ENCODE measurements around the gene MEGF9. TPM values are rescaled to one million over a fixed set of nuclear protein-coding genes. Genes with fewer than 3 reads are reported as not detected.
"Not testable (repeated sequence)": the region's sequence is repeated elsewhere in the genome, so short reads cannot be mapped to it uniquely, and the experiment has no call there.

Gene MEGF9
- total and polyA plus RNA-seq, 2 donors (not counting 3 experiments of a cell fraction or from before 2014, with no cell fraction given), result 4.0 to 13.0 TPM

DNA sequence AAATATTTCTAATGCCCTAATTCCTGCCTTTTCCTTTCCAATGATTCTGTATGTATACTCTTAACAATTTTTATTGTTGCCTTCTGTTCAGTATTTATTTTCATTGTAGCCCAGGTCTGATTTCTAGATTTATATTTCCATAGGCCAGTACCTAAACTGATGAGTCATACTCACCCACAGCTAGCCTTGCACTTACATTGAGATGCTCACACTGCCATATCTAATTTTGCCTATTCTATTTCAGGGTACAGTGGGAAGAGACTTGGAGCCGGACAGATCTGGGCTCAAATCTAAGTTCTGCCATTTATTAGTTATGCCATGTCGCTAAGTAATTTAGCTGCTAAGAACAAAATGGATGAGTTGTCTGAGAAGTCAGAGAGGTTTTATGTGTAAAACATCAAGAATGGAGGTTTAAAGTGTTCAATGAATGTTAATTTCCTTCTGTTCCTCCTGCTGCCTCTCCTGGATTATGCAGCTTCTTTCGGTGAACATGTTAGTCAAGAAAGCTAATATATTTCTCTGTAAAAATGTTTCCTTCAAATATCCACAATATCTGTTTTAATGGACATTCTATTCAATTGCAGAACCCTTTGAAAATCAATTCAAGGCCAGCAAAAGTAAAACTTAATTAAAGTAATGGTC is 72.0 kb downstream of the MEGF9 start:
- no peak for DNase-seq (ENCODE audit: low read depth, low spot score)
- Histone ChIP-seq H3K27ac (ENCODE audit: insufficient read depth, low read depth, low read length) (no peak overlapping the region), H3K9me3 (replicated peaks; ENCODE audit: control insufficient read depth, insufficient read depth, low read length) (no peaks in the 10 kb centered on the region), H4K20me1 (replicated peaks; ENCODE audit: control insufficient read depth, extremely low read depth, insufficient read depth, low read length) (no peaks in the 10 kb centered on the region), H3K27me3 (ENCODE audit: control insufficient read depth in 2 of 2, insufficient read depth in 2 of 2, low read length in 2 of 2) (no peaks in the 10 kb centered on the region), H3K79me2 (ENCODE audit: control insufficient read depth, insufficient read depth, low read length) (no peaks in the 10 kb centered on the region), H3K4me3 (replicated peaks in 1 of 3; ENCODE audit: insufficient read depth in 1 of 3, low read depth in 1 of 3, low read length in 3 of 3) (no peak overlapping the region), H3K36me3 (ENCODE audit: control insufficient read depth in 2 of 2, extremely low read depth in 1 of 2, insufficient read depth in 2 of 2, low read length in 2 of 2) (no peaks in the 10 kb centered on the region), H3K9me1 (replicated peaks; ENCODE audit: control insufficient read depth, extremely low read depth, insufficient read depth, low read length) (no peaks in the 10 kb centered on the region), H3K4me1 (ENCODE audit: control insufficient read depth, extremely low read depth, insufficient read depth, low read length) (no peaks in the 10 kb centered on the region), H2AFZ (ENCODE audit: low read depth, low read length) (no peak overlapping the region), H3K9ac (replicated peaks; ENCODE audit: extremely low read depth, insufficient read depth, low read length) (no peak overlapping the region), H3K4me2 (ENCODE audit: insufficient read depth, low read length) (no peak overlapping the region)
- TF ChIP-seq FOS (IDR thresholded peaks at IDR 0.05; ENCODE audit: borderline replicate concordance, insufficient read depth, low read length) (peak; percentile 6), MAX (IDR thresholded peaks at IDR 0.05; ENCODE audit: insufficient read depth, insufficient read length) (no peak)
- dilution Hi-C loops (cut with MboI; ENCODE audit: extremely low pct_ligation_motif_present, low sequenced_read_pairs) (no loop called here), intact Hi-C loops (cut with micrococcal nuclease) (no loop called here)
- no peak for FAIRE-seq
- ChIA-PET POLR2A (no interaction called here), CTCF (interaction anchor here (0.9 to 2.0 kb wide), 4 partner anchors 14 to 22 kb away, joined by 3 to 5 read pairs (median 4); no protein-coding TSS in a partner anchor)
- BruUV-seq (replicated peaks), result no TSS peak

- POLR2A ChIA-PET; H3K4me2 ChIP-seq (ENCODE audit: insufficient read depth, low read length); FAIRE-seq; H3K9me1 ChIP-seq (replicated peaks; ENCODE audit: control insufficient read depth, extremely low read depth, insufficient read depth, low read length); H3K27me3 ChIP-seq (ENCODE audit: control insufficient read depth in 2 of 2, insufficient read depth in 2 of 2, low read length in 2 of 2); BruUV-seq (replicated peaks); intact Hi-C loops (cut with micrococcal nuclease); H4K20me1 ChIP-seq (replicated peaks; ENCODE audit: control insufficient read depth, extremely low read depth, insufficient read depth, low read length); H3K4me1 ChIP-seq (ENCODE audit: control insufficient read depth, extremely low read depth, insufficient read depth, low read length); H3K36me3 ChIP-seq (ENCODE audit: control insufficient read depth in 2 of 2, extremely low read depth in 1 of 2, insufficient read depth in 2 of 2, low read length in 2 of 2); H3K79me2 ChIP-seq (ENCODE audit: control insufficient read depth, insufficient read depth, low read length); CTCF ChIA-PET; H3K4me3 ChIP-seq (replicated peaks in 1 of 3; ENCODE audit: insufficient read depth in 1 of 3, low read depth in 1 of 3, low read length in 3 of 3); H3K9me3 ChIP-seq (replicated peaks; ENCODE audit: control insufficient read depth, insufficient read depth, low read length); DNase-seq (ENCODE audit: low read depth, low spot score); H3K9ac ChIP-seq (replicated peaks; ENCODE audit: extremely low read depth, insufficient read depth, low read length); H3K27ac ChIP-seq (ENCODE audit: insufficient read depth, low read depth, low read length); dilution Hi-C loops (cut with MboI; ENCODE audit: extremely low pct_ligation_motif_present, low sequenced_read_pairs); H2AFZ ChIP-seq (ENCODE audit: low read depth, low read length): not testable (repeated sequence)
Observed at GRCh38 chr9:120640874-120641273, 73.4 kb downstream of the MEGF9 start.
